Testis (tissue), 3 donors: Measurements from ENCODE around the gene TPCN2. TPM values are rescaled to one million over a fixed set of nuclear protein-coding genes. Genes with fewer than 3 reads are reported as not detected.

Experiments used
- DNase-seq: peaks from one replicate; pipeline ENCODE4 v3.0.0-alpha.2; 2019
- H3K27ac ChIP-seq, 2 donors: fragments of 200-600 bp; sonication (generic); one replicate each; pipeline ENCODE4 v1.5.1; 2019
- H3K27me3 ChIP-seq: fragments of 200-600 bp; sonication (generic); one replicate; pipeline ENCODE4 v1.5.1; 2019
- H3K36me3 ChIP-seq: fragments of 200-600 bp; sonication (generic); one replicate; pipeline ENCODE4 v1.5.1; 2017; ENCODE audit warnings: low read depth; ENCODE audit errors: missing control alignments
- H3K4me1 ChIP-seq: fragments of 200-600 bp; sonication (generic); one replicate; pipeline ENCODE4 v1.5.1; 2019
- H3K4me3 ChIP-seq, 2 donors: fragments of 200-600 bp; sonication (generic); one replicate each; pipeline ENCODE4 v1.5.1; 2017 to 2019
- H3K9me3 ChIP-seq: fragments of 200-600 bp; sonication (generic); one replicate; pipeline ENCODE4 v1.5.1; 2017
- POLR2A ChIP-seq: fragments of 450-650 bp; IDR thresholded peaks from one replicate; pipeline ENCODE4 v1.6.1; 2017; ENCODE audit warnings: antibody characterized with exemption, mild to moderate bottlenecking, moderate library complexity
- whole genome bisulfite sequencing, 2 donors: methylation state at CpG; one replicate each; pipeline ENCODE4 v1.1.5; 2018; 5-methylcytosine and 5-hydroxymethylcytosine counted together
- intact Hi-C: fragments of 100-400 bp; cut with DNase I; formaldehyde crosslinking; loops from one replicate; pipeline ENCODE4 v1.15.1; 2023; ENCODE audit warnings: low total_unique reads
- polyA plus RNA-seq: library from polyadenylated mRNA; stranded (reverse); fragments of 350-450 nt; fragmentation: Illumina TruSeq; extraction: RNeasy Lipid Tissue Mini Kit (QIAGEN cat#74804); gene quantifications from one replicate; pipeline ENCODE4 v1.2.3, GENCODE V29; 2014; ENCODE audit warnings: low read depth, low replicate concordance; ENCODE audit not compliant: insufficient read depth
- total RNA-seq, 2 donors: library from RNA; depleted of rRNA; stranded (reverse); fragments of >200 nt; gene quantifications; one replicate each; pipeline ENCODE4 v1.2.3, GENCODE V29; 2016
- TF ChIP-seq, protein P1 (sequence below), 3 experiments: fragments of 450-650 bp in 2 of 3; fragments of 200-600 bp in 1 of 3; sonication (generic) in 1 of 3; IDR thresholded peaks; one replicate each; pipeline ENCODE4 v1.5.1; 2016 to 2019; ENCODE audit warnings: antibody characterized with exemption in 3 of 3, mild to moderate bottlenecking in 2 of 3, moderate library complexity in 1 of 3

The TPCN2 gene
- total and polyA plus RNA-seq, 3 donors from 2014 or later, result 12.9 to 32.5 (median 28.4) TPM

DNA sequence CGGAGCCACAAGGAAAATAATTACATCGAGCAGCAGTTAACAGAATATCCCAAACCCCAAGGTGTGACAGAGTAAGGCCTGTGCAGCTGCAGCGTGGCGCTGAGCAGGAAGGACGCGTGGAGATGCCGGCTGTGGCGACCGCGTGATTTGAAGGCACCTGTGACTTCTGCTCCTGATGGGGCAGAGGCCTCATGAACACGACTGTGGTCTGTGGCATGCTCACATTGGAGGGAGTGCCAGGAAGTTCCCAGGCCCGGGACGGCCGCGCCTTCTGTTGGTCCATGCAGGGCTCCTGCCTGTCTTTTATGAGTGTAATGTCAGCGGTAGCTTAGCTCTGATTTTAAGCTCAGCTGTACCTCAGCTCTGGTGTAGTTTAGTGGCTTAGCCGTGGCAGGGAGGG, 50.4 kb downstream of the TPCN2 start:
- H3K4me1 ChIP-seq, result no peaks in the 10 kb centered on the region
- TF ChIP-seq, protein P1, sequence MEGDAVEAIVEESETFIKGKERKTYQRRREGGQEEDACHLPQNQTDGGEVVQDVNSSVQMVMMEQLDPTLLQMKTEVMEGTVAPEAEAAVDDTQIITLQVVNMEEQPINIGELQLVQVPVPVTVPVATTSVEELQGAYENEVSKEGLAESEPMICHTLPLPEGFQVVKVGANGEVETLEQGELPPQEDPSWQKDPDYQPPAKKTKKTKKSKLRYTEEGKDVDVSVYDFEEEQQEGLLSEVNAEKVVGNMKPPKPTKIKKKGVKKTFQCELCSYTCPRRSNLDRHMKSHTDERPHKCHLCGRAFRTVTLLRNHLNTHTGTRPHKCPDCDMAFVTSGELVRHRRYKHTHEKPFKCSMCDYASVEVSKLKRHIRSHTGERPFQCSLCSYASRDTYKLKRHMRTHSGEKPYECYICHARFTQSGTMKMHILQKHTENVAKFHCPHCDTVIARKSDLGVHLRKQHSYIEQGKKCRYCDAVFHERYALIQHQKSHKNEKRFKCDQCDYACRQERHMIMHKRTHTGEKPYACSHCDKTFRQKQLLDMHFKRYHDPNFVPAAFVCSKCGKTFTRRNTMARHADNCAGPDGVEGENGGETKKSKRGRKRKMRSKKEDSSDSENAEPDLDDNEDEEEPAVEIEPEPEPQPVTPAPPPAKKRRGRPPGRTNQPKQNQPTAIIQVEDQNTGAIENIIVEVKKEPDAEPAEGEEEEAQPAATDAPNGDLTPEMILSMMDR (IDR thresholded peaks at IDR 0.05), result no peak
- TF ChIP-seq POLR2A, result no peak
- H3K4me3 ChIP-seq, result no peak overlapping the region
- no peaks in the 10 kb centered on the region for H3K9me3 ChIP-seq
- intact Hi-C loops, result no loop called here
- no peaks in the 10 kb centered on the region for H3K27me3 ChIP-seq
- no peak for DNase-seq
- no peaks in the 10 kb centered on the region for H3K36me3 ChIP-seq
- H3K27ac ChIP-seq, result no peak overlapping the region
- WGBS, 2 donors, result 84 to 87% methylated on average over 16 to 17 of the region's 17 CpGs

DNA sequence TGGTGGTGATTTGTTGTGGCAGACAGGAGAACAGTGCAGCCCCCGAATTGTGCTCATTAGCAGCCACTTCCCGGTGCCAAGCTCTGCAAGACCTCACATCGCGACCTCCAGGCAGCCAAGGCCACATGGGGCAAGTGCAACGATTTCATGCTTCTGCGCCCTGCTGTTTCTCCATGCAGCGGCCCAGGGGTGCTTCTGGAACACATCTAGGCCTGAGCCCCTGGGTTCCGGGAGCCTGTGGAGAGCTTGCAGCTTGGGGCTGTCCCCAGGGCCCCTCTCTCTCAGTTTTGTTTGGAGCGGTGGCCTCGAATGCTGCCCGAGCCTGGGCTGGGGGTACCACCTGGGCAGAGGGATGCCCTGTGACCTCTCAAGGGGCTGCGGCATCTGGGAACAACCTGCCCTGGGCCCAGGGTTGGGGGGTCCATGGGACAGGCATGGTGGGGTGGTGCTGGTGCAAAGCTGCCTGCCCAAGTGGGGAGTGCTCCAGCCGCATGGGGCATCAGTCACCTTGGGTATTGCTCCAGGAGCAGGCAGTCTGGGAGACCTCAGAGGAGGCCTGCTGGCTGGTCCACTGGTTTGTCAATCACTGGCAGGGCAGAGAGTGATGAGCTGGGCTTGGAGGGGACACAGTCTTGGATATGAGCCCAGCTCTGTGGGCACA, 51.9 kb downstream of the TPCN2 start:
- no peak for DNase-seq
- TF ChIP-seq POLR2A, result no peak
- TF ChIP-seq, protein P1 (IDR thresholded peaks at IDR 0.05), result no peak
- Histone ChIP-seq H3K9me3 (no peaks in the 10 kb centered on the region), H3K36me3 (no peaks in the 10 kb centered on the region), H3K4me1 (no peaks in the 10 kb centered on the region), H3K27ac (no peak overlapping the region), H3K4me3 (no peak overlapping the region), H3K27me3 (no peaks in the 10 kb centered on the region)
- intact Hi-C loops, result no loop called here
- WGBS, 2 donors, result 56 to 61% methylated on average over 3 to 7 of the region's 13 CpGs

DNA sequence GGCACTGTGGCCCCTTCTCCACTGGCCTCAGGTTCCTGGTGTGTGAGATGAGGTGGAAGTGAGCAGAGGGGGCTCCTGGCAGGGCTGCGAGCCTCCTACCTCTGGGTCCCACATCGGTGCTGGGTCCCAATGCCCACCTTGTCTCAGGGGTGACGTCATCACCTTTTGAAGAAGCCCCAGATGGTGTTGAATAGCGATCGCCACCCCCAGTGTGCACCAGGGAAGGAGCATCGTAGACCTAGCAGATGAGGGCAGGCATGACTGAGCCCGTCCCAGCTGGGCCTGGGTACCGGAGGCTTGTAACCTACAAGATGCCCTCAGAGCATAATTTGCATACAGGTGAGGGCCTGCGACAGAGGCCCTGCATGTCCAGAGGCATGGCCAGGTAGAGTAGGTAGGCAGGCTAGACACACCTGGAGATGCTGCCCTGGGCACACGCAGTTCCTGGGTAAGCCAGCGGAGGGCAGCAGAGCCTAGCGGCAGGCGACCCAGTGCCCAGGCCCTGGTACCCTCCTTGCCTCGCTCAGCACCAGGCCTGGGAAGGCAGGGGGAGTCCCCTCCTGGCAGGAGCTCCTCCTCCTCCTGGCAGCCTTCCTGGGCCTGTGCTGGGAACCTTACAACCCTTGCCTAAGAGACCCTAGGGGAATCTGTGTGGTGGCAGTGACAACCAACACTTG, 52.5 kb downstream of the TPCN2 start:
- Histone ChIP-seq H3K9me3 (no peaks in the 10 kb centered on the region), H3K27me3 (no peaks in the 10 kb centered on the region), H3K4me1 (no peaks in the 10 kb centered on the region), H3K4me3 (no peak overlapping the region), H3K36me3 (no peaks in the 10 kb centered on the region), H3K27ac (no peak overlapping the region)
- TF ChIP-seq, protein P1 (IDR thresholded peaks at IDR 0.05), result peak; percentile 89 to 94 (median 89)
- no peak for TF ChIP-seq POLR2A
- intact Hi-C loops, result no loop called here
- WGBS, 2 donors, result 32 to 41% methylated on average over 6 to 14 of the region's 14 CpGs
- DNase-seq, result peak; percentile 65

DNA sequence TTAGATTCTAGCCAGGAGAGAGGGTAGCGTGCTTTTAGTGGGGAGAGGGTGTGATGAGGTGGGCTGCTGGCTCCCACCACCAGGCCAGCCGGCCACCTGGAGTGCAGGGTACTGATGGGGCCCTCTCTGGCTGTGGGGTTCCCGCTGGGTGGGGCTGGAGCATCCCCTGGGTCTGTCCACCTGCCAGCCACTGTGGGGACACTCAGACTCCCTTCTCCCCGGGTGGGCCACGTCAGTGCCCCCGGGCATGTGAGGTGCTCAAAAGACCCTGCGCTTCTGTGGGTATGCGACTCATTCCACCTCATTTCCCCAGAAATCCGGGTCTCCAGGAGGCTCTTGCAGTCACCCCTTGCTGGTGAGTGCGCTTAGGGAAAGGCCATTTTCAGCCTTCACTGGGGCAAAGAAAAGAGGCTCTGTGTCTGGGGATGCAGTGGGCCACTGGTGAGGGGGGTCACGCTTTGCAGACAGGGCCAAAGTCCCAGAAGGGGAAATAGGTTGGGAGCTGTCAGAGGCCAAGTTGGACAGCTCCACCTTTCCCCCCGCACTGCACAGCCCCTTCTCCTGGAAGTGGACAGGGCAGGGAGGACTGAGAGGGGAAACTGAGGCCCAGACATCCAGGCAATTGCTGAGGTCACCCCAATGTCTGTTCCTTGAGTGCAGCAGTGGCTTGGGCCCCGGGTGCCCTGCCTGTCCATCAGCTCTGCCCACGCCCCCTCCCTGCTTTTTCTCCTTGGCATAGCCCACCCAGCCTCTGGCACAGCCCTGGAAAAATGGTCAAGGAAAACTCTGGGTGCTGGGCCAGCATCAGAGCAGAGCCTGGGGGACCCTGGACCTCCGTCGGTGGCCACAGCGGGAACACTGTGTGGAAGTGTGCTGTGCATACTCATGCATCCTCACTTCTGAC, 53.3 kb downstream of the TPCN2 start:
- no peak for DNase-seq
- Histone ChIP-seq H3K36me3 (no peaks in the 10 kb centered on the region), H3K27me3 (no peaks in the 10 kb centered on the region), H3K4me3 (no peak overlapping the region), H3K4me1 (no peaks in the 10 kb centered on the region), H3K27ac (no peak overlapping the region), H3K9me3 (no peaks in the 10 kb centered on the region)
- no peak for TF ChIP-seq POLR2A
- TF ChIP-seq, protein P1 (IDR thresholded peaks at IDR 0.05), result no peak
- intact Hi-C loops, result no loop called here
- 66 to 76% methylated on average over 14 to 17 of the region's 17 CpGs for WGBS, 2 donors
